Measurements from ENCODE around the gene RWDD2A. TPM values are rescaled to one million over a fixed set of nuclear protein-coding genes. Genes with fewer than 3 reads are reported as not detected.

RWDD2A gene
- total RNA-seq, 1 donor from 2014 or later: 1.8 TPM

DNA sequence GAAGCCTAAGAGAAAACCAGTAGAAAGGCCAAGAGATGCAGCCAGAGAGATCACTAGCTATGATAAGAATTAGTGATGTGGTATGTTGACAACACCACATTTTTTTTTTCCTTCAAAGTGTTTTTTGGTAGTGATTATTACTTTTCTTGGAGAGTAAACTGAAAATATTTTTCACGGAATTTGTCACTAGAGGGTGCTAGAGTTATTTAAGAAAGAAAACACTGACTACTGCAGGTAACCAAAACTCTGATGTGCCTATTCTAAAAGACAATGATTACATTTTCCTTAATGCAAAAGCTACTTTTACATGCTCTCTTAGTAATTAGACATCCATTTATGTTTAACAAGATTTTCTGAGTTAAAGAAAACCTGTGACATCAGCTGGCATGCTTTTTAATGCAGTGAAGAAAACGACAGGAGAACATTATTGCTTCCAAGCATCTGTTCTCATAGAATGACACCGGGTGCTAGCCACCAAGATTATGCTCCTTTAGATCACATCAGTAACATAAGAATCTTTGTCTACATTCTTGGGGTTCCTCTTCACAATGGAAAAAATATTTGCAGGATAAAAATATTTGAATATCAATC is 28.8 kb downstream of the RWDD2A start:
- ATAC-seq (ENCODE audit: low read depth): no peak
- H3K27me3 Mint-ChIP-seq: peaks cover 2% of the 10 kb centered on the region
- no peaks in the 10 kb centered on the region for H3K4me1 Mint-ChIP-seq
- H3K36me3 Mint-ChIP-seq (ENCODE audit: low read depth): no peaks in the 10 kb centered on the region
- POLR2A ChIA-PET: interaction anchor here (1.1 kb wide), 1 partner anchor 118 kb away, joined by 5 read pairs; no protein-coding TSS in a partner anchor
- no peak for DNase-seq
- no peak overlapping the region for H3K27ac Mint-ChIP-seq
- TF ChIP-seq, protein P1, sequence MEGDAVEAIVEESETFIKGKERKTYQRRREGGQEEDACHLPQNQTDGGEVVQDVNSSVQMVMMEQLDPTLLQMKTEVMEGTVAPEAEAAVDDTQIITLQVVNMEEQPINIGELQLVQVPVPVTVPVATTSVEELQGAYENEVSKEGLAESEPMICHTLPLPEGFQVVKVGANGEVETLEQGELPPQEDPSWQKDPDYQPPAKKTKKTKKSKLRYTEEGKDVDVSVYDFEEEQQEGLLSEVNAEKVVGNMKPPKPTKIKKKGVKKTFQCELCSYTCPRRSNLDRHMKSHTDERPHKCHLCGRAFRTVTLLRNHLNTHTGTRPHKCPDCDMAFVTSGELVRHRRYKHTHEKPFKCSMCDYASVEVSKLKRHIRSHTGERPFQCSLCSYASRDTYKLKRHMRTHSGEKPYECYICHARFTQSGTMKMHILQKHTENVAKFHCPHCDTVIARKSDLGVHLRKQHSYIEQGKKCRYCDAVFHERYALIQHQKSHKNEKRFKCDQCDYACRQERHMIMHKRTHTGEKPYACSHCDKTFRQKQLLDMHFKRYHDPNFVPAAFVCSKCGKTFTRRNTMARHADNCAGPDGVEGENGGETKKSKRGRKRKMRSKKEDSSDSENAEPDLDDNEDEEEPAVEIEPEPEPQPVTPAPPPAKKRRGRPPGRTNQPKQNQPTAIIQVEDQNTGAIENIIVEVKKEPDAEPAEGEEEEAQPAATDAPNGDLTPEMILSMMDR (IDR thresholded peaks at IDR 0.05): no peak
- CTCF ChIA-PET: interaction anchor here (0.9 to 3.0 kb wide), 9 partner anchors 10 to 952 kb away, joined by 3 to 26 read pairs (median 4); partner anchors contain the start of genes DOP1A, PRSS35 and UBE3D
- intact Hi-C loops (cut with micrococcal nuclease): loop anchor here (1.0 to 5.0 kb wide), 3 partner anchors 293 to 999 kb away; no protein-coding TSS in a partner anchor
- no peak overlapping the region for H3K4me3 Mint-ChIP-seq
- no peaks in the 10 kb centered on the region for H3K9me3 Mint-ChIP-seq

DNA sequence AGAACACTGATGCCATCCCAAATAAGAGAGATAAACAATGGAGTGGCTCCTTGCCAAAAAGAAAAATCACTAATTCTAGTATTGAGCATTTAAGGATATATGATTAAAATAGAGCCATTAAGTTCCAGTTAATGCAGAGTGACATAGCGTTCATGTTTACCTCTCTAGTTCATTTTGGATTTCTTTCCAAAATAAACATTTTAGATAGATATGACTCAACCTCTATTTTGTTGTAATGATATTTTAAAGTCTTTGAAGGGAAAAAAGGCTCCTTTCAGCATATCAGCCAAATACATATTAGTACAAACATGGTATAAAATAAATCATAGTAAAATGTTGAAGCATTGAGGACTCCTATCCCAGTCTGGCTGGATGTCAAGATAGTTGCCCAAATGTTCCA is 33.4 kb downstream of the RWDD2A start:
- TF ChIP-seq, protein P1 (IDR thresholded peaks at IDR 0.05): no peak
- Mint-ChIP-seq H3K4me3 (no peak overlapping the region), H3K27ac (no peak overlapping the region), H3K27me3 (peaks cover 10% of the 10 kb centered on the region), H3K4me1 (no peaks in the 10 kb centered on the region), H3K36me3 (ENCODE audit: low read depth) (no peaks in the 10 kb centered on the region), H3K9me3 (no peaks in the 10 kb centered on the region)
- ATAC-seq (ENCODE audit: low read depth): no peak
- intact Hi-C loops (cut with micrococcal nuclease): no loop called here
- no peak for DNase-seq
- CTCF ChIA-PET: no interaction called here
- POLR2A ChIA-PET: no interaction called here

DNA sequence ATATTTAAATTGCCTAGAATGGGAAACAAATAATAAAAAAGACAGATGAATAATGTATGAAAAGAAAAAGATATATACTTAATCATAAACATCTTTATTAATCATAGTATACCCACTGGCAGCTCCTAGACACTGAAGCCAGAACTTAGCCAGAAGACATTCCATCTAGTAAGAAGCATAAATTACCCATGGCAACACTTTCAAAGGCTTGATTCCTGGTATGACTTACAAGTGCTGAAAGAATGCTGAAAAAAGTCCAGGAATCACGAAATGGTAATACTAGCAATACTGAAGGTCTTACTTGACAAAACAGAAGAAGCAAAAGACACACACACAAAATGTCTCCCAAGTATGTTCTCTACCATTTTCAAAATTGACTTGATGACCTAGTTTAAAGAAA is 38.0 kb downstream of the RWDD2A start:
- ATAC-seq (ENCODE audit: low read depth) (no peak), DNase-seq (no peak)
- POLR2A ChIA-PET: no interaction called here
- TF ChIP-seq, protein P1 (IDR thresholded peaks at IDR 0.05): no peak
- H3K36me3 Mint-ChIP-seq (ENCODE audit: low read depth): no peaks in the 10 kb centered on the region
- H3K27me3 Mint-ChIP-seq: peaks cover 17% of the 10 kb centered on the region
- CTCF ChIA-PET: interaction anchor here (2.5 kb wide), 1 partner anchor 9 kb away, joined by 10 read pairs; no protein-coding TSS in a partner anchor
- no peak overlapping the region for H3K27ac Mint-ChIP-seq
- intact Hi-C loops (cut with micrococcal nuclease): no loop called here
- no peaks in the 10 kb centered on the region for H3K4me1 Mint-ChIP-seq
- H3K9me3 Mint-ChIP-seq: no peaks in the 10 kb centered on the region
- no peak overlapping the region for H3K4me3 Mint-ChIP-seq

DNA sequence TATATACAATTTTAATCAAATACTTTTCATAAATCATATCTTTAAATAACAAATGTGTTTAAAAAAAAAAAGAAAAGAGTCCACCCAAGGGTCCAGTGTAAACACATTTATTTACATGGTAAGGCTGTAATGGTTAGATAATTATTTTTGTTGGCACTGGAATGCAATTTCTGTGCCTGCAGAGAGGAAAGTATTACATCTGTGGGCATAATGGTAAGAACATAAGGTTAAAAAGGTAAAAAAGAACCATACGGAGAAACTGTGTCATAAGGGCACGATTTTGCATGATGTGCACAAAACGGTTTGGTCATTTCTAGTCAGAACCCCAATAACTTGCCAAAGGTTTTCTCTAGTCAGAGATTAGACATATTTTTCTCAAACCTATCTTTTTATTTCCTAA is 54.3 kb downstream of the RWDD2A start:
- TF ChIP-seq, protein P1 (IDR thresholded peaks at IDR 0.05): no peak
- no peak overlapping the region for H3K4me3 Mint-ChIP-seq
- no peak for DNase-seq
- ATAC-seq (ENCODE audit: low read depth): no peak
- POLR2A ChIA-PET: no interaction called here
- no peaks in the 10 kb centered on the region for H3K36me3 Mint-ChIP-seq (ENCODE audit: low read depth)
- H3K9me3 Mint-ChIP-seq: no peaks in the 10 kb centered on the region
- intact Hi-C loops (cut with micrococcal nuclease): no loop called here
- H3K4me1 Mint-ChIP-seq: no peaks in the 10 kb centered on the region
- CTCF ChIA-PET: no interaction called here
- H3K27me3 Mint-ChIP-seq: peaks cover 5% of the 10 kb centered on the region
- H3K27ac Mint-ChIP-seq: no peak overlapping the region

Other genes starting within 250 kb of the RWDD2A start
- gene UBE3D, start 127.5 kb upstream of the RWDD2A start, total RNA-seq: 7.0 and 9.3 TPM in 2 replicates
- gene DOP1A, start 125.7 kb upstream of the RWDD2A start, total RNA-seq: 24.2 and 30.8 TPM in 2 replicates
- gene PGM3, start 92 bp upstream of the RWDD2A start, total RNA-seq: 18.2 and 20.1 TPM in 2 replicates
- not detected in 2 replicates for gene ME1, start 237.7 kb downstream of the RWDD2A start, total RNA-seq

All from activated B cell treated with CpG ODN at 0.5 μM for 24 hours (primary cell).